Neural crest cell (in vitro differentiated cells): ENCODE data around the gene ASPHD1. TPM values are rescaled to one million over a fixed set of nuclear protein-coding genes. Genes with fewer than 3 reads are reported as not detected.
A peak's percentile ranks its signal among the peaks of the same experiment; 100 is the strongest.
"Not testable (repeated sequence)": the region's sequence is repeated elsewhere in the genome, so short reads cannot be mapped to it uniquely, and the experiment has no call there.

Source experiments
- DNase-seq: peaks from one replicate; pipeline ENCODE4 v3.0.0; 2021; ENCODE audit warnings: low read depth, mixed read lengths, low spot score
- H3K27ac Mint-ChIP-seq: one replicate; pipeline ENCODE4 v1.8.0; 2021; ENCODE audit warnings: mild to moderate bottlenecking, mixed read lengths; ENCODE audit not compliant: unreplicated experiment
- H3K27me3 Mint-ChIP-seq: 2 replicates; pipeline ENCODE4 v1.8.0; 2021; ENCODE audit warnings: low read depth, mild to moderate bottlenecking, mixed read lengths
- H3K36me3 Mint-ChIP-seq: 2 replicates; pipeline ENCODE4 v1.8.0; 2021; ENCODE audit warnings: low read depth, mild to moderate bottlenecking, mixed read lengths
- H3K4me1 Mint-ChIP-seq: 2 replicates; pipeline ENCODE4 v1.8.0; 2021; ENCODE audit warnings: mixed read lengths
- H3K4me3 Mint-ChIP-seq: one replicate; pipeline ENCODE4 v1.8.0; 2021; ENCODE audit warnings: mild to moderate bottlenecking, mixed read lengths
- H3K9me3 Mint-ChIP-seq: 2 replicates; pipeline ENCODE4 v1.8.0; 2021; ENCODE audit warnings: mixed read lengths
- CTCF ChIP-seq: fragments of 200-600 bp; sonication (generic); conservative IDR thresholded peaks from 2 replicates; pipeline ENCODE4 v1.5.0; 2021; ENCODE audit warnings: antibody characterized with exemption, mild to moderate bottlenecking
- total RNA-seq: library from RNA; stranded (reverse); gene quantifications from 2 replicates; pipeline ENCODE4 v1.2.1, GENCODE V29; 2021

Gene ASPHD1
- total RNA-seq, 1 donor from 2014 or later = 2.8 TPM

DNA sequence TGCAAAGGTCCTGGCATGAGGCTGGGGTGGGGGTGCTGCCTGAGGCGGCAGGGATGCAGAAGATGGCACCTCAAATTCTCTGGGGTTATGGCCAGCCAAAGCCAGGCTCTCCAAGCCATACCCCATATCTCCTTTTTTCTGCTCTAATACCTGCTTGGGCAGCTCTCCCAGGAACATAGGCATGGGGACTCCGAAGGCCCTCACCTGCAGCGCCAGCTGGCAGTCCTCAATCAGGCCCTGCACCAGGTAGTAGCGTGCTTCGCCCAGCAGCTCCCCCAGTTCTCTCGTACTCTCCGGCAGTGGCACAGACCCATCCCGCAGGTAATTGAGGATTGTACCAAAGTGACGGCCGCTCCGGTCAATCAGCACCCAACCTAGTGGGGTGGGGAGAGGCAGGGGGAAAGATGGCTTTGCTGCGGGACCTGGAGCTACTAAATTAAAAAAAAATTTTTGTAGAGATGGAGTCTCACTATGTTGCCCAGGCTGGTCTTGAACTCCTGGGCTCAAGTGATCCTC lies 22.8 kb downstream of the ASPHD1 start:
- no peak for TF ChIP-seq CTCF
- H3K36me3 Mint-ChIP-seq = no peaks in the 10 kb centered on the region
- peaks cover 31% of the 10 kb centered on the region for H3K4me1 Mint-ChIP-seq
- H3K9me3 Mint-ChIP-seq = no peaks in the 10 kb centered on the region
- no peak for DNase-seq
- H3K4me3 Mint-ChIP-seq = peak overlapping the region; percentile 61
- no peak overlapping the region for H3K27ac Mint-ChIP-seq
- H3K27me3 Mint-ChIP-seq = no peaks in the 10 kb centered on the region

DNA sequence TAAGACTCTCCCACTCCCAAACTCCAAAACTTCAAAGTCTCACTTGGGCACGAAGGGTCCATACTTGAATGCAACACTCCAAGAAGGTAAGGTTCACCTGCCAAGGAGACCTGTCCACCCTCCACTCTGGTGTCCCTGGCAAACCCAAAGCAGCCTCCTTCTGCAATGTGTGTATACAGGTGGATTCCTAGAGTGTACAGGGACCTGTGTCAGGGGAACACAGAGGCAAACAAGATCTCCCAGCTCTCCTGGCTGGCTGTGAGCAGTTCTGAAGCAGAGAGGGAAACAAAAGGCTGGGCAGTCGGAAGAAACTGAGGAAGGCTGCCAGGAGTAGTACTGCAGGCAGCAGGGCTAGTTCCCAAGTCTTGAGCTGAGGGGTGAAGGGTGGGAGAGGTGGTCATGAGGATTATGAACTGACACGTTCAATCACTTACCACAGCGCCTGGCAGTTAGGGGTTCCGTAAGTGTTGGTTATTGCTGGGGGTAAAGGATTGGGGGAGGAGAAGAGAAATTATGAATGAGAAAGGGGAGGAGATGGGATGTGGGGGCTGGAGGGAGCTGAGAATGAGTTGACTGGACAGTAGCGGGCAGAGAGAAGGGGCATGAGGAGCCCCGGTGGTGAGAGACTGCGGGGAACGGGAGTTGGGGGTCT lies 24.9 kb downstream of the ASPHD1 start:
- H3K27ac Mint-ChIP-seq = peak overlapping the region; percentile 25
- peak overlapping the region; percentile 96 for H3K4me3 Mint-ChIP-seq
- H3K9me3 Mint-ChIP-seq = no peaks in the 10 kb centered on the region

GRCh38 chr16:29925781-29926710 lies 25.8 kb downstream of the ASPHD1 start, which contains the start of gene KCTD13:
KCTD13 (minus strand) TSS chr16:29926226; CDS start chr16:29926033, 193 bp downstream.
- Mint-ChIP-seq H3K36me3 (no peaks in the 10 kb centered on the region), H3K27ac (peak within 1 kb of the TSS; percentile 100), H3K4me3 (peak within 1 kb of the TSS; percentile 97), H3K4me1 (peaks cover 31% of the 10 kb centered on the region), H3K9me3 (no peaks in the 10 kb centered on the region), H3K27me3 (no peaks in the 10 kb centered on the region)
- peak; percentile 95 for DNase-seq
- no peak for TF ChIP-seq CTCF

More for the DNA sequence above, 24.9 kb downstream of the ASPHD1 start:
- Mint-ChIP-seq H3K36me3 (no peaks in the 10 kb centered on the region), H3K4me1 (peaks cover 31% of the 10 kb centered on the region), H3K27me3 (no peaks in the 10 kb centered on the region)
- no peak for DNase-seq
- no peak for TF ChIP-seq CTCF

GRCh38 chr16:29926711-29927052 lies 26.4 kb downstream of the ASPHD1 start:
- no peak for DNase-seq
- no peaks in the 10 kb centered on the region for H3K36me3 Mint-ChIP-seq
- no peak for TF ChIP-seq CTCF
- H3K27me3 Mint-ChIP-seq = no peaks in the 10 kb centered on the region
- H3K27ac Mint-ChIP-seq = peak overlapping the region; percentile 100
- H3K4me1 Mint-ChIP-seq = peaks cover 31% of the 10 kb centered on the region
- peak overlapping the region; percentile 97 for H3K4me3 Mint-ChIP-seq
- H3K9me3 Mint-ChIP-seq = no peaks in the 10 kb centered on the region

DNA sequence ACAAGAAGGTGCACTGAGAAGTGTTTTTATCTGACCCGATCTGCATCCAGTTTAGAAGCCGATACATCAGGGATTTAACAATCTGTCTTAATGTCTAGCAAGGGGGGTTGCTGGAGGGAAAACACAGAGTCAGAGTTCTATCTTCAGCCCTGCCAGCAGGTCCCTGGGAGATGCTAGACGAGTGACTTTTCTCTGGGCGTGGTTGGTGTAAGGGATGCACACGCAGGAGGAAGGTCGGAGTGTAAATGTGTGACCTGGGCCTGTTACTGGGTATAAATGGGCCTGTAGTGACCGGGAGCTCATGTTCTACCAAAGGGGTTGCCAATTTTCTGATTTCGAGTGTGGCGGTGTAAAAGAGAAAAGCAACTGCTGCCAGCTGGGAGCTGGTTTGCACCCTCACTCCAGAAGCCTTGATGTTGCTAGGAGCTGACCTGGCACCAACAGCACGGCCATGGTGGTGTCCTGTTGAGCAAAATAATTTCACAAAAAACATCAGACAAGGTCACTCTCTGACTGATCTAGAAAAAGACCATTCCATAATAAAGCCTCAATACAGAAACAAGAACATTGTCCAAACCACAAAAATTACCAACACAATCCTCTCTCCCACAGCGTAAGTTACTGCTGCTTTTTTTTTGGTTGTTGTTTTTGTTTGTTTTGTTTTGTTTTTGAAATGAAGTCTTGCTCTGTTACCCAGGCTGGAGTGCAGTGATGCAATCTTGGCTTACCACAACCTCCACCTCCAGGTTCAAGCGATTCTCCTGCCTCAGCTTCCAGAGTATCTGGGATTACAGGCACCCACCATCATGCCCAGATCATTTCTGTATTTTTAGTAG lies 27.0 kb downstream of the ASPHD1 start:
- Mint-ChIP-seq H3K4me3 (peak overlapping the region; percentile 97), H3K27me3 (no peaks in the 10 kb centered on the region), H3K27ac (peak overlapping the region; percentile 100), H3K4me1 (peaks cover 31% of the 10 kb centered on the region), H3K36me3 (no peaks in the 10 kb centered on the region), H3K9me3 (no peaks in the 10 kb centered on the region)
- TF ChIP-seq CTCF = no peak
- no peak for DNase-seq

DNA sequence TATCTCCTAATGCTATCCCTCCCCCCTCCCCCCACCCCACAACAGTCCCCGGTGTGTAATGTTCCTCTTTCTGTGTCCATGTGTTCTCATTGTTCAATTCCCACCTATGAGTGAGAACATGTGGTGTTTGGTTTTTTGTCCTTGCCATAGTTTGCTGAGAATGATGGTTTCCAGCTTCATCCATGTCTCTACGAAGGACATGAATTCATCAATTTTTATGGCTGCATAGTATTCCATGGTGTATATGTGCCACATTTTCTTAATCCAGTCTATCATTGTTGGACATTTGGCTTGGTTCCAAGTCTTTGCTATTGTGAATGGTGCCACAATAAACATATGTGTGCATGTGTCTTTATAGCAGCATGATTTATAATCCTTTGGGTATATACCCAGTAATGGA lies 31.5 kb downstream of the ASPHD1 start:
- H3K9me3 Mint-ChIP-seq, DNase-seq, H3K27ac Mint-ChIP-seq, H3K4me1 Mint-ChIP-seq, H3K27me3 Mint-ChIP-seq, H3K36me3 Mint-ChIP-seq, H3K4me3 Mint-ChIP-seq: not testable (repeated sequence)
